GM23248 (cell line): ENCODE measurements around the gene ZEB2. TPM values are rescaled to one million over a fixed set of nuclear protein-coding genes. Genes with fewer than 3 reads are reported as not detected.

Experiments
- DNase-seq: peaks from one replicate; pipeline ENCODE4 v3.0.0-alpha.2; 2015
- H2AFZ ChIP-seq: fragments of 200-600 bp; sonication (generic); 2 replicates; pipeline ENCODE4 v1.6.1; 2016; ENCODE audit warnings: antibody characterized with exemption
- H3F3A ChIP-seq: fragments of 200-600 bp; sonication (generic); 2 replicates; pipeline ENCODE4 v1.6.1; 2016; ENCODE audit warnings: mild to moderate bottlenecking, antibody characterized with exemption, mixed run types; ENCODE audit not compliant: insufficient read depth
- H3K27ac ChIP-seq: fragments of 200-600 bp; sonication (generic); 2 replicates; pipeline ENCODE4 v1.5.1; 2016; ENCODE audit warnings: mild to moderate bottlenecking
- H3K27me3 ChIP-seq: fragments of 200-600 bp; sonication (generic); replicated peaks from 2 replicates; pipeline ENCODE4 v1.6.1; 2016; ENCODE audit warnings: mild to moderate bottlenecking; ENCODE audit not compliant: insufficient read depth
- H3K36me3 ChIP-seq: fragments of 200-600 bp; sonication (generic); 2 replicates; pipeline ENCODE4 v1.6.1; 2016; ENCODE audit warnings: low read depth, mild to moderate bottlenecking
- H3K4me1 ChIP-seq: fragments of 200-600 bp; sonication (generic); 2 replicates; pipeline ENCODE4 v1.6.1; 2016; ENCODE audit warnings: mild to moderate bottlenecking; ENCODE audit not compliant: insufficient read depth
- H3K4me2 ChIP-seq: fragments of 200-600 bp; sonication (generic); one replicate; pipeline ENCODE4 v1.6.1; 2016; ENCODE audit warnings: mild to moderate bottlenecking; ENCODE audit not compliant: unreplicated experiment
- H3K4me3 ChIP-seq: fragments of 200-600 bp; sonication (generic); 2 replicates; pipeline ENCODE4 v1.5.1; 2016; ENCODE audit warnings: mild to moderate bottlenecking
- H3K79me2 ChIP-seq: fragments of 200-600 bp; sonication (generic); 2 replicates; pipeline ENCODE4 v1.6.1; 2016; ENCODE audit warnings: mild to moderate bottlenecking; ENCODE audit not compliant: insufficient read depth
- H3K9ac ChIP-seq: fragments of 200-600 bp; sonication (generic); 2 replicates; pipeline ENCODE4 v1.6.1; 2016; ENCODE audit warnings: mild to moderate bottlenecking
- H3K9me2 ChIP-seq: fragments of 200-600 bp; sonication (generic); 2 replicates; pipeline ENCODE4 v1.6.1; 2016; ENCODE audit warnings: mixed run types, mild to moderate bottlenecking, moderate library complexity; ENCODE audit not compliant: insufficient read depth
- H3K9me3 ChIP-seq: fragments of 200-600 bp; sonication (generic); one replicate; pipeline ENCODE4 v1.6.1; 2017; ENCODE audit warnings: low read depth
- H4K20me1 ChIP-seq: fragments of 200-600 bp; sonication (generic); 2 replicates; pipeline ENCODE4 v1.6.0; 2016; ENCODE audit not compliant: insufficient read depth
- EZH2 ChIP-seq: fragments of 200-600 bp; sonication (generic); IDR thresholded peaks from 2 replicates; pipeline ENCODE4 v1.6.1; 2018; ENCODE audit warnings: antibody characterized with exemption, mild to moderate bottlenecking; ENCODE audit not compliant: insufficient read depth, poor library complexity, severe bottlenecking
- EZH2phosphoT487 ChIP-seq: fragments of 200-600 bp; sonication (generic); IDR thresholded peaks from 2 replicates; pipeline ENCODE4 v1.6.1; 2018; ENCODE audit warnings: antibody characterized with exemption, moderate library complexity, mild to moderate bottlenecking, low read depth; ENCODE audit not compliant: insufficient read depth
- WGBS, 2 experiments: methylation state at CpG; one replicate each; pipeline ENCODE4 v1.1.6; 2015 to 2017; ENCODE audit warnings: low lambda C conversion rate in 2 of 2, low coverage in 1 of 2; ENCODE audit errors: missing lambda C conversion rate in 2 of 2; 5-methylcytosine and 5-hydroxymethylcytosine counted together
- in situ Hi-C: fragments of 300-500 bp; cut with MboI; formaldehyde crosslinking; loops from 2 replicates; pipeline ENCODE4 v1.15.0; 2020
- polyA plus RNA-seq: library from polyadenylated mRNA; unstranded; fragments of >200 nt; fragmentation: Nextera tagmentation; extraction: Ambion mirVana; gene quantifications from 2 replicates; pipeline ENCODE4 v1.2.1, GENCODE V29; 2016
- total RNA-seq: library from RNA; depleted of rRNA; stranded (reverse); fragments of >200 nt; shearing (Covaris generic); gene quantifications from 2 replicates; pipeline ENCODE4 v1.2.3, GENCODE V29; 2014

Gene ZEB2
- total and polyA plus RNA-seq, 2 experiments from 2014 or later, result 26.2 to 46.8 TPM

GRCh38 chr2:144511937-144512336 is 8.0 kb downstream of the ZEB2 start:
- no peaks in the 10 kb centered on the region for H3K9me3 ChIP-seq
- 25 to 37% methylated on average over 3 of the region's 3 CpGs for WGBS, 2 experiments
- no peaks in the 10 kb centered on the region for H4K20me1 ChIP-seq
- TF ChIP-seq EZH2phosphoT487, result no peak
- TF ChIP-seq EZH2, result no peak
- peaks cover 98% of the 10 kb centered on the region for H3K79me2 ChIP-seq
- no peaks in the 10 kb centered on the region for H3K27me3 ChIP-seq
- peaks cover 80% of the 10 kb centered on the region for H3K4me1 ChIP-seq
- in situ Hi-C loops, result loop anchor here (10.0 kb wide), 1 partner anchor 567 kb away; no protein-coding TSS in a partner anchor
- H3K27ac ChIP-seq, result peak overlapping the region; percentile 99
- H3K4me2 ChIP-seq, result peak overlapping the region; percentile 96
- no peak overlapping the region for H2AFZ ChIP-seq
- H3K4me3 ChIP-seq, result peak overlapping the region; percentile 87; the same call in 1 of the 2 replicates
- peaks cover 49% of the 10 kb centered on the region for H3F3A ChIP-seq
- H3K9ac ChIP-seq, result peak overlapping the region; percentile 99
- DNase-seq, result no peak
- no peaks in the 10 kb centered on the region for H3K9me2 ChIP-seq
- H3K36me3 ChIP-seq, result no peaks in the 10 kb centered on the region

GRCh38 chr2:144511226-144511810 is 8.6 kb downstream of the ZEB2 start:
- H3K9ac ChIP-seq, result peak overlapping the region; percentile 99
- TF ChIP-seq EZH2 (no peak), EZH2phosphoT487 (no peak)
- H3K4me2 ChIP-seq, result peak overlapping the region; percentile 96
- in situ Hi-C loops, result loop anchor here (10.0 kb wide), 1 partner anchor 567 kb away; no protein-coding TSS in a partner anchor
- DNase-seq, result peak; percentile 27
- H3K4me1 ChIP-seq, result peaks cover 86% of the 10 kb centered on the region
- H3K27ac ChIP-seq, result peak overlapping the region; percentile 99
- 21 to 29% methylated on average over 3 of the region's 3 CpGs for WGBS, 2 experiments
- no peaks in the 10 kb centered on the region for H3K9me2 ChIP-seq
- H3K36me3 ChIP-seq, result no peaks in the 10 kb centered on the region
- H3K79me2 ChIP-seq, result peaks cover 100% of the 10 kb centered on the region
- no peaks in the 10 kb centered on the region for H3K27me3 ChIP-seq
- H3K4me3 ChIP-seq, result peak overlapping the region; percentile 60
- H3F3A ChIP-seq, result peaks cover 56% of the 10 kb centered on the region
- H3K9me3 ChIP-seq, result no peaks in the 10 kb centered on the region
- H4K20me1 ChIP-seq, result no peaks in the 10 kb centered on the region
- H2AFZ ChIP-seq, result no peak overlapping the region

- WGBS, 2 experiments, result 35 to 36% methylated on average over 13 to 15 of the region's 15 CpGs
- peak; percentile 80 for DNase-seq
- peak overlapping the region; percentile 60 for H3K4me3 ChIP-seq
- H3K9me2 ChIP-seq, result no peaks in the 10 kb centered on the region
- in situ Hi-C loops, result loop anchor here (10.0 kb wide), 1 partner anchor 566 kb away; no protein-coding TSS in a partner anchor
- peaks cover 100% of the 10 kb centered on the region for H3K79me2 ChIP-seq
- H3K27me3 ChIP-seq, result no peaks in the 10 kb centered on the region
- peaks cover 64% of the 10 kb centered on the region for H3F3A ChIP-seq
- H3K4me1 ChIP-seq, result peaks cover 95% of the 10 kb centered on the region
- H3K9ac ChIP-seq, result peak overlapping the region; percentile 99
- H4K20me1 ChIP-seq, result no peaks in the 10 kb centered on the region
- H3K4me2 ChIP-seq, result peak overlapping the region; percentile 96
- no peaks in the 10 kb centered on the region for H3K36me3 ChIP-seq
- H3K27ac ChIP-seq, result peak overlapping the region; percentile 99
- H3K9me3 ChIP-seq, result no peaks in the 10 kb centered on the region
- TF ChIP-seq EZH2phosphoT487 (no peak), EZH2 (no peak)
- no peak overlapping the region for H2AFZ ChIP-seq
These were observed 9.5 kb downstream of the ZEB2 start for GRCh38 chr2:144510294-144510991.

GRCh38 chr2:144509879-144510221 is 10.1 kb downstream of the ZEB2 start:
- no peak overlapping the region for H3K4me3 ChIP-seq
- 36 to 39% methylated on average over 3 of the region's 3 CpGs for WGBS, 2 experiments
- peaks cover 96% of the 10 kb centered on the region for H3K79me2 ChIP-seq
- peak overlapping the region; percentile 73 for H3K4me2 ChIP-seq
- H3K9me3 ChIP-seq, result no peaks in the 10 kb centered on the region
- peaks cover 95% of the 10 kb centered on the region for H3K4me1 ChIP-seq
- peaks cover 69% of the 10 kb centered on the region for H3F3A ChIP-seq
- no peak overlapping the region for H2AFZ ChIP-seq
- TF ChIP-seq EZH2phosphoT487 (no peak), EZH2 (no peak)
- H3K9ac ChIP-seq, result peak overlapping the region; percentile 99
- no peaks in the 10 kb centered on the region for H3K9me2 ChIP-seq
- H3K27ac ChIP-seq, result peak overlapping the region; percentile 99
- H3K27me3 ChIP-seq, result no peaks in the 10 kb centered on the region
- no peaks in the 10 kb centered on the region for H4K20me1 ChIP-seq
- no peaks in the 10 kb centered on the region for H3K36me3 ChIP-seq
- in situ Hi-C loops, result loop anchor here (10.0 kb wide), 1 partner anchor 565 kb away; no protein-coding TSS in a partner anchor
- DNase-seq, result no peak
